HepG2 (cell line): ENCODE results near the gene SMIM29. TPM values are rescaled to one million over a fixed set of nuclear protein-coding genes. Genes with fewer than 3 reads are reported as not detected.

ENCODE experiments used
- ERF ChIP-seq: IDR thresholded peaks from 2 replicates; pipeline ENCODE4 v1.6.1; 2018; ENCODE audit warnings: missing biosample characterization, missing genetic modification reagents
- MYC ChIP-seq: sonication (generic); formaldehyde crosslinking; IDR thresholded peaks from 2 replicates; pipeline ENCODE4 v1.9.0; 2021; ENCODE audit warnings: missing genetic modification reagents, borderline replicate concordance
- TBX2 ChIP-seq: sonication (generic); formaldehyde crosslinking; IDR thresholded peaks from 2 replicates; pipeline ENCODE4 v1.5.0; 2020; ENCODE audit warnings: missing genetic modification reagents, mild to moderate bottlenecking, borderline replicate concordance
- ZNF510 ChIP-seq: sonication (generic); formaldehyde crosslinking; IDR thresholded peaks from 2 replicates; pipeline ENCODE4 v1.4.0; 2020; ENCODE audit warnings: low read depth, mild to moderate bottlenecking, missing genetic modification reagents
- ZNF572 ChIP-seq: sonication (generic); formaldehyde crosslinking; IDR thresholded peaks from 2 replicates; pipeline ENCODE4 v1.5.1; 2020; ENCODE audit warnings: mild to moderate bottlenecking, missing genetic modification reagents
- polyA plus RNA-seq, 8 experiments: library from polyadenylated mRNA; depleted of rRNA in 3 of 8; stranded (reverse) in 7 of 8; unstranded in 1 of 8; fragments of >200 nt; fragmentation: Illumina TruSeq in 4 of 8; extraction: Trizol in 4 of 8; gene quantifications; 2 replicates each; pipeline versions ENCODE4 v1.2.1 to v1.2.3, GENCODE V29; 2011 to 2016; ENCODE audit warnings: low read depth in 4 of 8, missing spikeins in 1 of 8, mixed read lengths in 1 of 8; ENCODE audit not compliant: insufficient read depth in 1 of 8
- total RNA-seq, 5 experiments: library from RNA; depleted of rRNA; stranded (reverse); fragments of >200 nt; fragmentation: Illumina TruSeq; extraction: Trizol; gene quantifications; 2 replicates each; pipeline ENCODE4 v1.2.3, GENCODE V29; 2016; ENCODE audit warnings: low read depth in 1 of 5
- TF ChIP-seq, protein P1 (sequence below): sonication (generic); formaldehyde crosslinking; IDR thresholded peaks from 2 replicates; pipeline ENCODE4 v1.5.1; 2020; ENCODE audit warnings: mild to moderate bottlenecking, missing genetic modification reagents, moderate library complexity
- TF ChIP-seq, protein P2 (sequence below): sonication (generic); formaldehyde crosslinking; IDR thresholded peaks from 2 replicates; pipeline ENCODE4 v1.4.0; 2020; ENCODE audit warnings: missing genetic modification reagents, mild to moderate bottlenecking, borderline replicate concordance
- TF ChIP-seq, protein P3 (sequence below): sonication (generic); formaldehyde crosslinking; IDR thresholded peaks from 2 replicates; pipeline ENCODE4 v1.4.0; 2020; ENCODE audit warnings: missing genetic modification reagents
- TF ChIP-seq, protein P4 (sequence below), 2 experiments: fragments of 450-650 bp in 1 of 2; sonication (generic) in 1 of 2; formaldehyde crosslinking; IDR thresholded peaks; 2 replicates each; pipeline versions ENCODE4 v1.5.0 to v1.8.0; 2020 to 2022; ENCODE audit warnings: mild to moderate bottlenecking in 1 of 2, missing genetic modification reagents in 1 of 2
- TF ChIP-seq, protein P5 (sequence below): sonication (generic); formaldehyde crosslinking; IDR thresholded peaks from 2 replicates; pipeline ENCODE4 v1.5.0; 2020; ENCODE audit warnings: mild to moderate bottlenecking, low read depth, missing genetic modification reagents, borderline replicate concordance
- TF ChIP-seq, protein P6 (sequence below): sonication (generic); formaldehyde crosslinking; IDR thresholded peaks from 2 replicates; pipeline ENCODE4 v1.4.0; 2020; ENCODE audit warnings: missing genetic modification reagents
- TF ChIP-seq, protein P7 (sequence below), 2 experiments: sonication (generic) in 1 of 2; formaldehyde crosslinking in 1 of 2; IDR thresholded peaks; 2 replicates each; pipeline versions ENCODE4 v1.4.0 to v1.6.1; 2018 to 2020; ENCODE audit warnings: missing genetic modification reagents in 2 of 2, borderline replicate concordance in 1 of 2, low read depth in 1 of 2, mild to moderate bottlenecking in 1 of 2, missing biosample characterization in 1 of 2

SMIM29 gene
- total and polyA plus RNA-seq, 2 of the 13 experiments (the other 11 are each of a cell fraction or from before 2014, with no cell fraction given): 8.8 to 15.3 TPM

DNA sequence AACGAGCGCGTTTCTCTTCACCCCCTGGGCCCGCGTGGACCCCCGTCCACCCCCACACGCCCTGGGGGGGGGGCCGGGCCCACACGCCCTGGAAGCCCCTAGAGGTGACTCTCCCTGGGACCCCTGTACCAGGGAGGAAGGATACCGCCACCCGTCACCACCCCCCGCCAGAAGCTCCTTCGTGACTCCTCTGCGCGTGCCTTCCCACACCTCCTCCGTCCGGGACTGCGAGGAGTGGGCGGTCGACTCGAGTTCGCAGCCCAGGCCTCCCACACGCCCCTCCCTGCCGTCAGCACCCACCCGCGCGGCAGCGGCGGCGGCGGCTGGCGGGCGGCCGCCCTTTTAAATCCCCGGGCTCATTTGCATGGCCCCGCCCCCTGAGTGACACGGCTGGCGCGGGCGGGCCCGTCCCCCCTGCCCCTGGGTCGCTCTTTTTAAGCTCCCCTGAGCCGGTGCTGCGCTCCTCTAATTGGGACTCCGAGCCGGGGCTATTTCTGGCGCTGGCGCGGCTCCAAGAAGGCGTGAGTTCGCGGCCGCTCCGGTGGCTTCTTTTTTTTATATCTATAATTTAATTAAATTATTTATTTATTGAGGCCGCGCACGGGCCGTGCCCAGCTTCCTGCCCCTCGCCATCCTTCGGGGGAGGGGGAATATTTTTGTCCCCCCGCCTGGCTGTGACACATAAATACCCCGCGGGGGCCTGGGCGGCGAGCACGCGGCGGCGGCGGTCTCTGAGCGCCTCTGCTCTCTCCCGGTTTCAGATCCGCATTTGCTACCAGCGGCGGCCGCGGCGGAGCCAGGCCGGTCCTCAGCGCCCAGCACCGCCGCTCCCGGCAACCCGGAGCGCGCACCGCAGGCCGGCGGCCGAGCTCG, 12.1 kb downstream of the SMIM29 start, which contains the start of gene HMGA1 (continued):
- TF ChIP-seq, protein P1, sequence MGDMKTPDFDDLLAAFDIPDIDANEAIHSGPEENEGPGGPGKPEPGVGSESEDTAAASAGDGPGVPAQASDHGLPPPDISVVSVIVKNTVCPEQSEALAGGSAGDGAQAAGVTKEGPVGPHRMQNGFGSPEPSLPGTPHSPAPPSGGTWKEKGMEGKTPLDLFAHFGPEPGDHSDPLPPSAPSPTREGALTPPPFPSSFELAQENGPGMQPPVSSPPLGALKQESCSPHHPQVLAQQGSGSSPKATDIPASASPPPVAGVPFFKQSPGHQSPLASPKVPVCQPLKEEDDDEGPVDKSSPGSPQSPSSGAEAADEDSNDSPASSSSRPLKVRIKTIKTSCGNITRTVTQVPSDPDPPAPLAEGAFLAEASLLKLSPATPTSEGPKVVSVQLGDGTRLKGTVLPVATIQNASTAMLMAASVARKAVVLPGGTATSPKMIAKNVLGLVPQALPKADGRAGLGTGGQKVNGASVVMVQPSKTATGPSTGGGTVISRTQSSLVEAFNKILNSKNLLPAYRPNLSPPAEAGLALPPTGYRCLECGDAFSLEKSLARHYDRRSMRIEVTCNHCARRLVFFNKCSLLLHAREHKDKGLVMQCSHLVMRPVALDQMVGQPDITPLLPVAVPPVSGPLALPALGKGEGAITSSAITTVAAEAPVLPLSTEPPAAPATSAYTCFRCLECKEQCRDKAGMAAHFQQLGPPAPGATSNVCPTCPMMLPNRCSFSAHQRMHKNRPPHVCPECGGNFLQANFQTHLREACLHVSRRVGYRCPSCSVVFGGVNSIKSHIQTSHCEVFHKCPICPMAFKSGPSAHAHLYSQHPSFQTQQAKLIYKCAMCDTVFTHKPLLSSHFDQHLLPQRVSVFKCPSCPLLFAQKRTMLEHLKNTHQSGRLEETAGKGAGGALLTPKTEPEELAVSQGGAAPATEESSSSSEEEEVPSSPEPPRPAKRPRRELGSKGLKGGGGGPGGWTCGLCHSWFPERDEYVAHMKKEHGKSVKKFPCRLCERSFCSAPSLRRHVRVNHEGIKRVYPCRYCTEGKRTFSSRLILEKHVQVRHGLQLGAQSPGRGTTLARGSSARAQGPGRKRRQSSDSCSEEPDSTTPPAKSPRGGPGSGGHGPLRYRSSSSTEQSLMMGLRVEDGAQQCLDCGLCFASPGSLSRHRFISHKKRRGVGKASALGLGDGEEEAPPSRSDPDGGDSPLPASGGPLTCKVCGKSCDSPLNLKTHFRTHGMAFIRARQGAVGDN (CRISPR knock-in tag): peak; percentile 71
- TF ChIP-seq, protein P2, sequence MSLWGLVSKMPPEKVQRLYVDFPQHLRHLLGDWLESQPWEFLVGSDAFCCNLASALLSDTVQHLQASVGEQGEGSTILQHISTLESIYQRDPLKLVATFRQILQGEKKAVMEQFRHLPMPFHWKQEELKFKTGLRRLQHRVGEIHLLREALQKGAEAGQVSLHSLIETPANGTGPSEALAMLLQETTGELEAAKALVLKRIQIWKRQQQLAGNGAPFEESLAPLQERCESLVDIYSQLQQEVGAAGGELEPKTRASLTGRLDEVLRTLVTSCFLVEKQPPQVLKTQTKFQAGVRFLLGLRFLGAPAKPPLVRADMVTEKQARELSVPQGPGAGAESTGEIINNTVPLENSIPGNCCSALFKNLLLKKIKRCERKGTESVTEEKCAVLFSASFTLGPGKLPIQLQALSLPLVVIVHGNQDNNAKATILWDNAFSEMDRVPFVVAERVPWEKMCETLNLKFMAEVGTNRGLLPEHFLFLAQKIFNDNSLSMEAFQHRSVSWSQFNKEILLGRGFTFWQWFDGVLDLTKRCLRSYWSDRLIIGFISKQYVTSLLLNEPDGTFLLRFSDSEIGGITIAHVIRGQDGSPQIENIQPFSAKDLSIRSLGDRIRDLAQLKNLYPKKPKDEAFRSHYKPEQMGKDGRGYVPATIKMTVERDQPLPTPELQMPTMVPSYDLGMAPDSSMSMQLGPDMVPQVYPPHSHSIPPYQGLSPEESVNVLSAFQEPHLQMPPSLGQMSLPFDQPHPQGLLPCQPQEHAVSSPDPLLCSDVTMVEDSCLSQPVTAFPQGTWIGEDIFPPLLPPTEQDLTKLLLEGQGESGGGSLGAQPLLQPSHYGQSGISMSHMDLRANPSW: no peak
- TF ChIP-seq, protein P3, sequence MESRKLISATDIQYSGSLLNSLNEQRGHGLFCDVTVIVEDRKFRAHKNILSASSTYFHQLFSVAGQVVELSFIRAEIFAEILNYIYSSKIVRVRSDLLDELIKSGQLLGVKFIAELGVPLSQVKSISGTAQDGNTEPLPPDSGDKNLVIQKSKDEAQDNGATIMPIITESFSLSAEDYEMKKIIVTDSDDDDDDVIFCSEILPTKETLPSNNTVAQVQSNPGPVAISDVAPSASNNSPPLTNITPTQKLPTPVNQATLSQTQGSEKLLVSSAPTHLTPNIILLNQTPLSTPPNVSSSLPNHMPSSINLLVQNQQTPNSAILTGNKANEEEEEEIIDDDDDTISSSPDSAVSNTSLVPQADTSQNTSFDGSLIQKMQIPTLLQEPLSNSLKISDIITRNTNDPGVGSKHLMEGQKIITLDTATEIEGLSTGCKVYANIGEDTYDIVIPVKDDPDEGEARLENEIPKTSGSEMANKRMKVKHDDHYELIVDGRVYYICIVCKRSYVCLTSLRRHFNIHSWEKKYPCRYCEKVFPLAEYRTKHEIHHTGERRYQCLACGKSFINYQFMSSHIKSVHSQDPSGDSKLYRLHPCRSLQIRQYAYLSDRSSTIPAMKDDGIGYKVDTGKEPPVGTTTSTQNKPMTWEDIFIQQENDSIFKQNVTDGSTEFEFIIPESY (CRISPR knock-in tag): peak; percentile 19; the same call in 1 of the 2 replicates
- TF ChIP-seq, protein P4, sequence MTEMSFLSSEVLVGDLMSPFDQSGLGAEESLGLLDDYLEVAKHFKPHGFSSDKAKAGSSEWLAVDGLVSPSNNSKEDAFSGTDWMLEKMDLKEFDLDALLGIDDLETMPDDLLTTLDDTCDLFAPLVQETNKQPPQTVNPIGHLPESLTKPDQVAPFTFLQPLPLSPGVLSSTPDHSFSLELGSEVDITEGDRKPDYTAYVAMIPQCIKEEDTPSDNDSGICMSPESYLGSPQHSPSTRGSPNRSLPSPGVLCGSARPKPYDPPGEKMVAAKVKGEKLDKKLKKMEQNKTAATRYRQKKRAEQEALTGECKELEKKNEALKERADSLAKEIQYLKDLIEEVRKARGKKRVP (CRISPR knock-in tag; IDR thresholded peaks at IDR 0.05): no peak
- TF ChIP-seq TBX2 (CRISPR knock-in tag) (peak; percentile 60; the same call in 1 of the 2 replicates), ERF (CRISPR knock-in tag) (peak; percentile 64; the same call in 1 of the 2 replicates), ZNF510 (CRISPR knock-in tag) (0 out of 2 replicates have a peak, but pooled peaks have one; percentile 63), MYC (CRISPR knock-in tag) (peak; percentile 9; the same call in 1 of the 2 replicates), ZNF572 (CRISPR knock-in tag) (peak; percentile 80; the same call in 1 of the 2 replicates)
- TF ChIP-seq, protein P5, sequence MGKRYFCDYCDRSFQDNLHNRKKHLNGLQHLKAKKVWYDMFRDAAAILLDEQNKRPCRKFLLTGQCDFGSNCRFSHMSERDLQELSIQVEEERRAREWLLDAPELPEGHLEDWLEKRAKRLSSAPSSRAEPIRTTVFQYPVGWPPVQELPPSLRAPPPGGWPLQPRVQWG: no peak
- TF ChIP-seq, protein P6, sequence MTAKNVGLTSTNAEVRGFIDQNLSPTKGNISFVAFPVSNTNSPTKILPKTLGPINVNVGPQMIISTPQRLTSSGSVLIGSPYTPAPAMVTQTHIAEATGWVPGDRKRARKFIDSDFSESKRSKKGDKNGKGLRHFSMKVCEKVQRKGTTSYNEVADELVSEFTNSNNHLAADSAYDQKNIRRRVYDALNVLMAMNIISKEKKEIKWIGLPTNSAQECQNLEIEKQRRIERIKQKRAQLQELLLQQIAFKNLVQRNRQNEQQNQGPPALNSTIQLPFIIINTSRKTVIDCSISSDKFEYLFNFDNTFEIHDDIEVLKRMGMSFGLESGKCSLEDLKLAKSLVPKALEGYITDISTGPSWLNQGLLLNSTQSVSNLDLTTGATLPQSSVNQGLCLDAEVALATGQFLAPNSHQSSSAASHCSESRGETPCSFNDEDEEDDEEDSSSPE (CRISPR knock-in tag): peak; percentile 69; the same call in 1 of the 2 replicates
- TF ChIP-seq, protein P7, sequence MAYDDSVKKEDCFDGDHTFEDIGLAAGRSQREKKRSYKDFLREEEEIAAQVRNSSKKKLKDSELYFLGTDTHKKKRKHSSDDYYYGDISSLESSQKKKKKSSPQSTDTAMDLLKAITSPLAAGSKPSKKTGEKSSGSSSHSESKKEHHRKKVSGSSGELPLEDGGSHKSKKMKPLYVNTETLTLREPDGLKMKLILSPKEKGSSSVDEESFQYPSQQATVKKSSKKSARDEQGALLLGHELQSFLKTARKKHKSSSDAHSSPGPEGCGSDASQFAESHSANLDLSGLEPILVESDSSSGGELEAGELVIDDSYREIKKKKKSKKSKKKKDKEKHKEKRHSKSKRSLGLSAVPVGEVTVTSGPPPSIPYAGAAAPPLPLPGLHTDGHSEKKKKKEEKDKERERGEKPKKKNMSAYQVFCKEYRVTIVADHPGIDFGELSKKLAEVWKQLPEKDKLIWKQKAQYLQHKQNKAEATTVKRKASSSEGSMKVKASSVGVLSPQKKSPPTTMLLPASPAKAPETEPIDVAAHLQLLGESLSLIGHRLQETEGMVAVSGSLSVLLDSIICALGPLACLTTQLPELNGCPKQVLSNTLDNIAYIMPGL (CRISPR knock-in tag; IDR thresholded peaks at IDR 0.05; ENCODE audit: borderline replicate concordance in 1 of 2, low read depth in 1 of 2): peak in 1 of 2 experiments; percentile 65; a peak in 1 of 4 replicates
